HFF-Myc (cell line): ENCODE measurements around the gene SNX18.

Experiments used
- DNase-seq: peaks from one replicate; pipeline ENCODE4 v3.0.0-alpha.2; 2011; ENCODE audit warnings: low read depth; ENCODE audit errors: extremely low read depth
- H3K4me3 ChIP-seq: replicated peaks from 2 replicates; pipeline ENCODE4 v1.5.1; 2011; ENCODE audit warnings: low read depth, mild to moderate bottlenecking, control low read depth, low read length
- TF ChIP-seq, protein P1 (sequence below): IDR thresholded peaks from 2 replicates; pipeline ENCODE4 v1.5.1; 2012; ENCODE audit warnings: mild to moderate bottlenecking, low read depth, low read length, control low read depth; ENCODE audit errors: missing control alignments

The SNX18 gene

GRCh38 chr5:54573812-54574489, 56.4 kb downstream of the SNX18 start:
- DNase-seq = no peak
- TF ChIP-seq, protein P1, sequence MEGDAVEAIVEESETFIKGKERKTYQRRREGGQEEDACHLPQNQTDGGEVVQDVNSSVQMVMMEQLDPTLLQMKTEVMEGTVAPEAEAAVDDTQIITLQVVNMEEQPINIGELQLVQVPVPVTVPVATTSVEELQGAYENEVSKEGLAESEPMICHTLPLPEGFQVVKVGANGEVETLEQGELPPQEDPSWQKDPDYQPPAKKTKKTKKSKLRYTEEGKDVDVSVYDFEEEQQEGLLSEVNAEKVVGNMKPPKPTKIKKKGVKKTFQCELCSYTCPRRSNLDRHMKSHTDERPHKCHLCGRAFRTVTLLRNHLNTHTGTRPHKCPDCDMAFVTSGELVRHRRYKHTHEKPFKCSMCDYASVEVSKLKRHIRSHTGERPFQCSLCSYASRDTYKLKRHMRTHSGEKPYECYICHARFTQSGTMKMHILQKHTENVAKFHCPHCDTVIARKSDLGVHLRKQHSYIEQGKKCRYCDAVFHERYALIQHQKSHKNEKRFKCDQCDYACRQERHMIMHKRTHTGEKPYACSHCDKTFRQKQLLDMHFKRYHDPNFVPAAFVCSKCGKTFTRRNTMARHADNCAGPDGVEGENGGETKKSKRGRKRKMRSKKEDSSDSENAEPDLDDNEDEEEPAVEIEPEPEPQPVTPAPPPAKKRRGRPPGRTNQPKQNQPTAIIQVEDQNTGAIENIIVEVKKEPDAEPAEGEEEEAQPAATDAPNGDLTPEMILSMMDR = no peak
- H3K4me3 ChIP-seq = no peak overlapping the region

- no peak for DNase-seq
- H3K4me3 ChIP-seq = no peak overlapping the region
- TF ChIP-seq, protein P1 = no peak
Observed at GRCh38 chr5:54577528-54577927, 60.0 kb downstream of the SNX18 start.

DNA sequence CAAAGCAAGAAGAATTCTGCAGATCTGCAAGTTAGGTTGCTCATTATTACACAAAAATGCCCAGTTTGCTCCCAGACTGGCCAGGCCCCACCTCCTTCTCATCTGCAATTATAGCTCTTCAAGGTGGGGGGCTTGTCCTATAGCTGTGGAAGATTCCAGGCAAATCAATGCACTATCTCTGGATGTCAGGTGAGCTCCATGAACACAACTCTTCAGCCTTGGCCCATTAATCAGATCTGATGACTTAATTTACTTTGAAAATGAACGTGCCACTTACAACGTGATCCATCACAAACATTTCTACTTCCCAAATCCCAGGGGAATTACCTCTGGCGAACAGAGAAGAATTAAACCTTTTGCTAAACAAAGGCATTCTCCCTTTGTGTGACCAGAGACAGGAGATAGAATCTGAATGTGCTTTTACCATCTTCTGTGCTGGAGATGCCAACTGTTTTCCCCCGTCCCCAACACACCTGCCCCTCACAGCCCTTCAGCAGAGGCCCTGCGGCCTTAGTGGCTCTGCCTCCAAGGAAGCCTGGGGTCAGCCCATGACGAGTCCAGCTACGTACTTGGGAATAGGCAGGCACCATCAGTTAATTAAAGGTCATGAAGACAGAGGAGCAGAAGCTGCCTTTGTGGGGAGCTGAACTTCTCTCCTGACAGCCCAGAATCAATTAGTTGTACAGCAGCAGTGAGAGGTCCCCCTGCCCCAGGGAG, 60.5 kb downstream of the SNX18 start:
- TF ChIP-seq, protein P1 = no peak
- DNase-seq = no peak
- no peak overlapping the region for H3K4me3 ChIP-seq

DNA sequence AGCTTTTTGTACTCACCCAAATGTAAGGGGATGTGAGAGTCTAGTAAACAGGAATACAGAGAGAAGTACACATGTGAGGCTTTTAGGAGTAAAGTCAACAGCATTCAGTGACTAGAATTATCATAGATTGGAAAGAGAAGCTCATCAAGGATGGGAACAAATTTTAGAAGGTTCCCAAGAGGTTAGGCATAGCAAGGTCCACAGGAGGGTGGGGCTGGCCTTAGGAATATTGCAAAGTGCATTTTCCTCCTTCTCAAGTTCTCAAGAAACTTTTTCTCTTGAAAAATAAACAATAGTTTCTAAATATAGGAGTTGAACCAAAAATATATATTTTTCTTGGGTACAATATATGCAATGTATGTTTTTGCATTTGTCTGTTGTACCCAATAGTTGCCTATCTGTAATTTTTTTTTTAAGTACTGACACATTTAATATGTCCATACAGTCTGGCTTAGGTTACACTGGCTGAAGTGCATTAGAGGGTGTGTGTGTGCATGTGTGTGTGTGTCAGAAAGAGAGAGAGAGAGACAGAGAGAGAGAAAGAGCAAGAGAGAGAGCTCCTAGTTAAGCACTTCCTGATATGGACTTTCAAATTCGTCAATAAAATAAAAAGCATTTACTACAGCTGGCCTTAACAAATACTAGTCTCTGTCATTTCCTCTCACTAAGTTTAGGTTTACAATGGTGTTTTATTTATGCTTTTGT, 62.2 kb downstream of the SNX18 start:
- no peak for DNase-seq
- no peak overlapping the region for H3K4me3 ChIP-seq
- TF ChIP-seq, protein P1 = no peak

GRCh38 chr5:54580997-54581811, 63.6 kb downstream of the SNX18 start:
- TF ChIP-seq, protein P1 = no peak
- DNase-seq = no peak
- no peak overlapping the region for H3K4me3 ChIP-seq

GRCh38 chr5:54581831-54582548, 64.4 kb downstream of the SNX18 start:
- no peak overlapping the region for H3K4me3 ChIP-seq
- no peak for DNase-seq
- TF ChIP-seq, protein P1 = no peak
